HG03460 (cell line): ENCODE results near the gene ARL15.

Source experiments
- ATAC-seq: cut with Tn5 transposase; IDR thresholded peaks from one replicate; pipeline ENCODE4 v1.9.1; 2021; ENCODE audit not compliant: unreplicated experiment

The ARL15 gene

DNA sequence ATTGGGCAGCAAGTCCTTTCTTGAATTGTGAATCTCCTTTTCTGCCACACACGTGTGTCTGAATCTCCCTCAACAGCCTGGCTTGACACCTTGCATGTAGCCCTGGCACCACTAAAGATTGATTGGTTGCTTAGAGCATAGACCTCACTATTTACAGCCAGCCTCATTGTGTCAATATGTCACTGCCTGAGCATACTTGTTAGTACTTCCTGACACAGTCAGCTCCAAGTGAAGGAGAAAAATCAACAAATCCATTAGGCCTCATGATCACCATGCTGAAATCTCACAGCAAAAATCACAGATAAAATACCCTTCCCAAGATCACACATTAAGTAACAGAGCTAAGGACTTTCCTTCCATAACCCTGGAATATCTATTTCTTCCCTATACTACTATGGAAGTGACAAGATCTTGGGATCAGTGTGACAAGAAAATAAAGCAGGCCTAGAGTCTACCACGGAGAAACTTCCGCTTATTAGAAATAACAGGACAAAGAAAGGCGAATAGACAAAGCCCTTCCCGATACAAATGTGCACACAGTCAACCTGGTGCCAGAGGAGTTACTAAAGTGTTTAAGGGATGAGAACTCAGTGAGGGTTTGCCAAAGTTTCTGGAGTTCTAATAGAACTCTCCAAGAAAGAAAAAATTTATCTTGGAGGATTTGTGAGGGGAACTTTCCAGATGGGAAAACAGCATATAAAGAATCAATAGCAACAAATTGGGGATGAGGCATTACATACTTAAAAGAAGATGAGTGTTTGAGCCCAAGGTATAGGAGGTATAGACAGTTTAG is 5.6 kb upstream of the ARL15 start:
- no peak for ATAC-seq

DNA sequence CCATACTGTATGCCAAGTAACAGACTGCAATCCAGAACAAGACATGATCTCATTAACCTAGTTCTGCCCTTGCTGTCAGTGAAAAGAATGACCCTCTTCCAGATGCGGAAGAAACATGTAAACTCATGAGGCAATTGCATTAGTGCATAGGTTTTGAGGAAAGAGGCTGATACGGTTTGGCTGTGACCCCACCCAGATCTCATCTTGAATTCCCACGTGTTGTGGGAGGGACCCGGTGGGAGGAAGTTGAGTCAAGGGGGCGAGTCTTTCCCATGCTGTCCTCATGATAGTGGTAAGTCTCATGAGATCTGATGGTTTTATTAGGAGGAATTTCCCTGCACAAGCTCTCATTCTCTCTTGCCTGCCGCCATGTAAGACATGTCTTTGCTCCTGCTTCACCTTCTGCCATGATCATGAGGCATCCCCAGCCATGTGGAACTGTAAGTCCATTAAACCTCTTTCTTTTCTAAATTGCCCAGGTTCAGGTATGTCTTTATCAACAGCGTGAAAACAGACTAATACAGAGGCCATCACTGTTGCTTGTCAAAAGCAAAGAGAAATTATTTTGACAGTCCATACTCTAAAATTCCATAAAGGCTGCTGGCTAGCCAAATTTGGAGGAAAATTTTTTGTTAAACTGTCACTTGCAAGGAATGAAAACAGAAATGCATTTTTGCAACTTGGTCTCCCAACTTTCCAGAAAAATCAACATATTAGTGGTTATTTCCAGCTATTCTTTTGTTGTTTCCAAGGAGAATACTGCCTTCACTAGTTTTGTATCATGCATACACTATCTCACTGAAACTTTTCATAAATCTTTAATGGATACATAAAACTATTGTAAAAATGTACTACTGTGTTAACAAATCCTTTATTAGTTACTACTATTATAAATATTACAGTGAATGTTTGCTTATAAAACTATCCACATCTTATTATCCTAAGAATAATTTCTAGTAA is 3.2 kb upstream of the ARL15 start:
- ATAC-seq: no peak

GRCh38 chr5:54312499-54312898 is 2.1 kb upstream of the ARL15 start:
- ATAC-seq: no peak

DNA sequence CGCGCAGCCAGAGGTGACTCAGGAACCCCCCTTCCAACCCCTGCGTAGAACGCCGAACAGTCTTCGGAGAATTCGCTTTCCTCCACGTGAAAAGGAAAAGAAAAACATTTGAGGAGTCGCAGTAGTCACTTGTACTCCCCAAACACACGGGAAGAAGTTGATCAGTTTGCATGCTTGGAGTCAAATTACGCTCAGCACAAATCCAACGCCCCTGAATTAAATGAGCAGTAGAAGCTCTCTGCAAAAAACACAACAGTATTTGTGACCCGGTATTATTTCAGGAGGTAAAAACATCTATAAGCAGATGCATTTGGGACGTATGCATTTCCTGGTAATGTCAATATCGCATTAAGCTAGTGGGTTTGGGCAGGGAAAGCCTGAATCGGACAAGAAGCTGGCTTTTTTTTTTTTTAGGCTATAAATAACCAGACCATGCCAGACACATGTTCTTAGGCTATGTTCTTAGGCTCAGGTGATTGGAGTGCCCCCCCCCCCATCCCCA is 854 bp upstream of the ARL15 start:
- no peak for ATAC-seq

GRCh38 chr5:54309691-54310432 is 511 bp downstream of the ARL15 start:
- ATAC-seq: peak; percentile 25

GRCh38 chr5:54309276-54309675 is 1.1 kb downstream of the ARL15 start:
- no peak for ATAC-seq

- ATAC-seq: no peak
Measured at GRCh38 chr5:54307583-54307982, 2.8 kb downstream of the ARL15 start.

- ATAC-seq: no peak
Measured at GRCh38 chr5:54306893-54307292, 3.5 kb downstream of the ARL15 start.

GRCh38 chr5:54305737-54306136 is 4.6 kb downstream of the ARL15 start:
- ATAC-seq: no peak

DNA sequence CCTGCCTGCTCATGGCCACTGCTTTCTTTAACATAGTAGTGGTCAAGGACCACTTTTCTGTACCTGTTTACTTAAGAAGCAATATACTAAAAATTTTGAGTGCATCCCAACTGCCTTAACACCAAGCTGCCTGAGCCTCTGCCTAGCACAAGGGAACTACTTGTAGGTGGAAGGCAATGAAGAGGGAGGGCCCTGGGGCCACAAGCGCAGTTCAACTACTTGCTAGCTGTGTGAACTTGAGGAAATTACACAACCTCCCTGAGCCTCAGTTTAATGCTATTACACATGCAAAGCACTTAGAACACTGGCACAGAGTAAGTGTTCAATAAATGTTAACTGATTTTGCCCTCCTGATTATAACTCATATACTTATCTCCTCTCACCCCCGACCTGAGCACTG is 6.3 kb downstream of the ARL15 start:
- no peak for ATAC-seq

DNA sequence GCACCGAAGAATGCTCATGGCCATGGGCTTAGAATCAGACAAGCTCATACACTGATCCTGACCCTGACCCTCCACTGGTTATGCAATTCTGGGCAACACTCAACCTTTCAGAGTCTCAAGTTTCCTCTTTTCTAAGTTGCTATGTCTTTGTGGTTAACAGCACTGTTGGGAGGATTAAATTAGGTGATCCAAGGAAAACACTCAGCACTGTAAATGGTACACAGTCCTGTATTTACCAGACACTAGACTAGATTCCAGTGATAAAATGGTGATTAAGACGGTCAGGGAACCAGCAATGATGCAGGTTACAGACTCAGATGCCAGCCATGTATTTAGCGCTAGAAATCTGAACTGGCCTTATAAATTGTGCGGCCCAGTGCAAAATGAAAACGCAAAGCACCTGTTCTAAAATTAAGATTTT is 8.1 kb downstream of the ARL15 start:
- ATAC-seq: no peak

DNA sequence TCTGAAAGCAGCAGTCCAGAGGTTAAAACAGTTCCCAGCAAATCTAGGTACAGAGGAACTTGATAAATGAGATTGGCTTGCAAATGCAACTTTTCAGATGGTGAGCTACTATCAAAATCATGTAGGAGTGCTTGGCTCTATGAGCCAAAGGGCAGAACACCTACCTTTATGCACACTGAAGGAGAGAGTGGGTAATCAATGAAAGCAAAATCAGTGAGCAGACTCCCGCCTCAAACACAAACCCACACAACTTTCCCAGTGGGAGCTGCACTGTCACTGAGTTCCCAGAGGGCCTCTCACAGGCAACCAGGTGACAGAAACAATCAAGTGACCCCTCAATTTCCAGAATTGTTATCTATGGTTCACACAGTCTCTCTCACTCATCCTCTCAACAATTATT is 8.5 kb downstream of the ARL15 start:
- no peak for ATAC-seq

DNA sequence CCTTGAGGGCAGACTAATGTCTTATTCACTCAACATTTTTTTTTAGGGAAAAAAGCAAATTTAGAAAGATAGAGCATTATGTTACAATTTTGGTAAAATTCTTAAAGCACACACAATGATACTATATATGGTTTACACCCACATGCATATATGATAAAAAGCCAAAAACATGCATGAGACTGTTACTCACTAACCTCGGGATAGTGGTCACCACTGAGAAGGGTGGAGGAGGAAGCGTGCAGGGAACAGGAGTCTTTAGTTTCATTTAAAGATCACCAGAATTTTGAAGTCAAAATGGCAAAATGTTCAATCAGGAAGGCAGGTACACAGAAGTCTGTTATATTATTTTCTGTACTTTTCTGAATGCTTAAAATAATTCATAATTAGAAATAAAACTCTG is 9.2 kb downstream of the ARL15 start:
- ATAC-seq: no peak

- no peak for ATAC-seq
Measured at GRCh38 chr5:54298947-54299346, 11.4 kb downstream of the ARL15 start.

GRCh38 chr5:54296386-54296785 is 14.0 kb downstream of the ARL15 start:
- ATAC-seq: no peak

- ATAC-seq: no peak
Measured at GRCh38 chr5:54295651-54296276, 14.6 kb downstream of the ARL15 start.

DNA sequence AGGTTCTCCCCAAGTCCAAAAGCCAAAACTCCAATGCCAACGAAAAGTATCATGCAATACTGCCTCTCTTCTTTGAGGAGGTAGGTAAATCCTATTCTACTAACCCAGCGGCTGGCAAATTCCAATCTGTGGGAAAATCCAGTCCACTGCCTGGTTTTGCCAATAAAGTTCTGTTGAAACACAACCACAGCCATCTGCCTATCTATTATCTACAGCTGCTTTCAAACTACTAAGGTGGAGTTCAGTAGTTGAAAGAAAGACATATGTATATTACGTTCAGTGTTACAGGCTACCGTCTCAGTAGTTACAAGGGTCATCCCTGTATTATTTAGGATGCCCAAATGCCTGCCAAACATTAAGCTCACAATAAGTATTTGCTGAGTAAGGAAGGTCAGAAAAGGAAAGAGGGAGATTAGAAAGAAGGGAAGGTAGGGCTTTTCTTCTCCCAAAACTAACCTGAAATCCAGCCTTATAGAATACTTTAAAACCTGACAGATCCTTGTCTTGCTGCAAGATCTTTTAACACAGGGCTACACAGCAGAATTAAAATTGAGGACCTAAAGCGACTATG is 16.2 kb downstream of the ARL15 start:
- ATAC-seq: no peak

DNA sequence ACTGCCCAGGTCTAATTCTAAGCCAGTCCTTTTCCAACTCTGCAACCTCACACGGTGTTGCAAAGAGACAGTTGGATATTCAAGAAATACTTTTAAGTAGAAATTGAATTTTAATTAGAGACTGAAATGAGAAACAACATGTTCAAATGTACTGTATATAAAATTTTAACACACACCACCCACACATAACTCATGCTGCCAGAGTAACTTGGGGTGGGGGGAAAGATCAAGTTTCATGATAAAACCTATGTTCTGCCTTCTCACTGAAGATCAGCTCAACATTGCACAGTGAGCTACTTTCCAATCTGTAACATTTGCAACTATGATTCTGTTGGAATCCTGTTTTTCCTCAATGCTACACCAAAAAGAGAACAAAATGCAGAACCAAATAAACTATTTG is 17.5 kb downstream of the ARL15 start:
- no peak for ATAC-seq

DNA sequence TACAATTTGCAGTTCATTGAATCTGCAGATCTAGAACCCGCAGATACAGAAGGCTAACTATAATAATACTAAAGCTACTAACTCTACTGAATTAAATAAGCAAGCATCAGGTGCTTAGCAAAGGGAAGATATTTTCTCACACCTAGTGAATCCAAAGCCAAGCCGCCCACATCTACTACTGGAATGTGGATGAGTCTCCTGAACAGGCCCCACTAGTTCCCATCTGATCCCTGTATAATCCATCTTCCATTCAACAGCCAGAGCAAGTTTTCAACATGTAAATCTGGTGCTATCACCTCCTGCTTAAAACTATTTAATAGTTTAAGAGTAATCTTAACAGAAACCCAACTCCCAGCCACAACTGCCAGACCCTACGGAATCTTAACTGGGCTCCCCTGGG is 18.9 kb downstream of the ARL15 start:
- ATAC-seq: no peak

DNA sequence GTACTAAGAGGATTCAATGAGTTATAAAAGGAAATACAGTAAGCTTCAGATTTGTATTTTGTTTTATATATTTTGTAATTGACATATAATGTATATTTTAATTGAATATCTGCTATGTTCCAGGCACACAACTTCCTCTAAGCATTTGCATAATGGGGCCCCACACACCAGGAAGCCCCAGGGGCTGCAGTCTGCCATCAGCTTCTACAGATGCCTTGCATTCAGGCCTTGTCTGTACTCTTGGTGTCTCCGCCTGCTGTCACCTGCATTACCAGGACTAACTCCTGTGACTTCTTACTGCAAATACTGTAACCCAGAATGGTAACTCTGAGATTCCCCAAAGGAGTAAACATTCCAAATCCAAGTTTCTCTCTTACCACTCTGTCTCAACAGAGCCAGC is 20.6 kb downstream of the ARL15 start:
- no peak for ATAC-seq
